H9 (cell line): ENCODE results near the gene MRPL57. TPM values are rescaled to one million over a fixed set of nuclear protein-coding genes. Genes with fewer than 3 reads are reported as not detected.

Experiments used
- DNase-seq: peaks from one replicate; pipeline ENCODE4 v3.0.0-alpha.2; 2017
- H2AFZ ChIP-seq: one replicate; pipeline ENCODE4 v1.6.1; 2013; ENCODE audit warnings: mild to moderate bottlenecking, low read length, control low read depth, moderate library complexity
- H2AK5ac ChIP-seq: 2 replicates; pipeline ENCODE4 v1.6.1; 2013; ENCODE audit warnings: low read length, control low read depth, mixed read lengths; ENCODE audit not compliant: insufficient read length
- H2BK120ac ChIP-seq: one replicate; pipeline ENCODE4 v1.6.1; 2013; ENCODE audit warnings: low read depth, mild to moderate bottlenecking, low read length, control low read depth, inconsistent platforms; ENCODE audit not compliant: poor library complexity, severe bottlenecking
- H2BK12ac ChIP-seq: 2 replicates; pipeline ENCODE4 v1.6.1; 2013; ENCODE audit warnings: low read length, control low read depth, mixed read lengths, low read depth; ENCODE audit not compliant: insufficient read length
- H2BK15ac ChIP-seq: 2 replicates; pipeline ENCODE4 v1.6.1; 2013; ENCODE audit warnings: low read depth, low read length, control low read depth
- H2BK20ac ChIP-seq: one replicate; pipeline ENCODE4 v1.6.1; 2013; ENCODE audit warnings: low read depth, mild to moderate bottlenecking, low read length, control low read depth, inconsistent platforms; ENCODE audit not compliant: poor library complexity, severe bottlenecking
- H2BK5ac ChIP-seq: 2 replicates; pipeline ENCODE4 v1.6.1; 2013; ENCODE audit warnings: low read length, control low read depth, mixed read lengths; ENCODE audit not compliant: insufficient read length
- H3K14ac ChIP-seq: 2 replicates; pipeline ENCODE4 v1.6.1; 2013; ENCODE audit warnings: low read length, control low read depth; ENCODE audit not compliant: insufficient read depth
- H3K18ac ChIP-seq: 2 replicates; pipeline ENCODE4 v1.6.1; 2013; ENCODE audit warnings: low read depth, mild to moderate bottlenecking, mixed read lengths, low read length, control low read depth; ENCODE audit not compliant: insufficient read length
- H3K23ac ChIP-seq: 2 replicates; pipeline ENCODE4 v1.6.1; 2013; ENCODE audit warnings: low read length, control low read depth, mixed read lengths, low read depth; ENCODE audit not compliant: insufficient read length
- H3K23me2 ChIP-seq: 2 replicates; pipeline ENCODE4 v1.6.1; 2013; ENCODE audit warnings: low read depth, mild to moderate bottlenecking, mixed read lengths, low read length, control low read depth; ENCODE audit not compliant: insufficient read length, poor library complexity, severe bottlenecking
- H3K27ac ChIP-seq: 2 replicates; pipeline ENCODE4 v1.5.1; 2013; ENCODE audit warnings: low read length, control low read depth, mixed read lengths, low read depth; ENCODE audit not compliant: insufficient read length
- H3K27me3 ChIP-seq: 2 replicates; pipeline ENCODE4 v1.6.1; 2013; ENCODE audit warnings: low read length, control low read depth, inconsistent platforms; ENCODE audit not compliant: insufficient read depth
- H3K4ac ChIP-seq: 2 replicates; pipeline ENCODE4 v1.6.1; 2013; ENCODE audit warnings: low read depth, mild to moderate bottlenecking, control low read depth, inconsistent platforms, low read length, moderate library complexity
- H3K4me1 ChIP-seq: 2 replicates; pipeline ENCODE4 v1.6.1; 2013; ENCODE audit warnings: low read length, control low read depth, inconsistent platforms; ENCODE audit not compliant: insufficient read depth
- H3K4me2 ChIP-seq: 2 replicates; pipeline ENCODE4 v1.6.1; 2013; ENCODE audit warnings: low read length, control low read depth, mixed read lengths; ENCODE audit not compliant: insufficient read length, insufficient read depth
- H3K56ac ChIP-seq: 2 replicates; pipeline ENCODE4 v1.6.1; 2013; ENCODE audit warnings: low read depth, mild to moderate bottlenecking, mixed read lengths, low read length, control low read depth; ENCODE audit not compliant: insufficient read length
- H3K79me1 ChIP-seq: 2 replicates; pipeline ENCODE4 v1.6.1; 2013; ENCODE audit warnings: low read depth, mild to moderate bottlenecking, moderate library complexity, low read length, control low read depth, inconsistent platforms; ENCODE audit not compliant: insufficient read depth, poor library complexity, severe bottlenecking
- H3K79me2 ChIP-seq: 2 replicates; pipeline ENCODE4 v1.6.1; 2013; ENCODE audit warnings: low read length, control low read depth, inconsistent platforms; ENCODE audit not compliant: insufficient read depth
- H3K9ac ChIP-seq: 2 replicates; pipeline ENCODE4 v1.6.1; 2013; ENCODE audit warnings: low read length, control low read depth, mixed read lengths; ENCODE audit not compliant: insufficient read length; ENCODE audit errors: extremely low read depth
- H3K9me3 ChIP-seq: one replicate; pipeline ENCODE4 v1.6.1; 2013; ENCODE audit warnings: low read depth, low read length, inconsistent platforms; ENCODE audit not compliant: control insufficient read depth
- H3T11ph ChIP-seq: one replicate; pipeline ENCODE4 v1.6.1; 2013; ENCODE audit warnings: mild to moderate bottlenecking, low read length, control low read depth, inconsistent platforms
- H4K20me1 ChIP-seq: one replicate; pipeline ENCODE4 v1.6.1; 2013; ENCODE audit not compliant: control insufficient read depth, insufficient read length, insufficient read depth
- H4K5ac ChIP-seq: 2 replicates; pipeline ENCODE4 v1.6.1; 2013; ENCODE audit warnings: low read depth, mild to moderate bottlenecking, mixed read lengths, low read length, control low read depth; ENCODE audit not compliant: insufficient read length
- H4K8ac ChIP-seq: replicated peaks from 2 replicates; pipeline ENCODE4 v1.6.1; 2013; ENCODE audit warnings: low read length, control low read depth, mixed read lengths, low read depth; ENCODE audit not compliant: insufficient read length
- H4K91ac ChIP-seq: 2 replicates; pipeline ENCODE4 v1.6.1; 2013; ENCODE audit warnings: low read depth, mild to moderate bottlenecking, moderate library complexity, mixed read lengths, low read length, control low read depth; ENCODE audit not compliant: insufficient read length
- H3K27ac Mint-ChIP-seq, 3 experiments: 2 replicates in 2 of 3; 3 replicates in 1 of 3; pipeline ENCODE4 v1.8.0; 2020 to 2021; ENCODE audit warnings: mixed read lengths in 3 of 3, mild to moderate bottlenecking in 1 of 3, moderate library complexity in 1 of 3
- H3K27me3 Mint-ChIP-seq: 2 replicates; pipeline ENCODE4 v1.8.0; 2021; ENCODE audit warnings: low read depth, mild to moderate bottlenecking, moderate library complexity, mixed read lengths
- H3K36me3 Mint-ChIP-seq, 3 experiments: 2 replicates in 2 of 3; 3 replicates in 1 of 3; pipeline ENCODE4 v1.8.0; 2020 to 2021; ENCODE audit warnings: low read depth in 3 of 3, mixed read lengths in 3 of 3; ENCODE audit not compliant: insufficient read depth in 1 of 3
- H3K4me1 Mint-ChIP-seq, 2 experiments: 2 replicates each; pipeline ENCODE4 v1.8.0; 2020; ENCODE audit warnings: mixed read lengths in 2 of 2
- H3K4me3 Mint-ChIP-seq, 2 experiments: 2 replicates in 1 of 2; 3 replicates in 1 of 2; pipeline ENCODE4 v1.8.0; 2020 to 2021; ENCODE audit warnings: mild to moderate bottlenecking in 2 of 2, mixed read lengths in 2 of 2, moderate library complexity in 1 of 2
- H3K9me3 Mint-ChIP-seq, 2 experiments: 2 replicates in 1 of 2; 3 replicates in 1 of 2; pipeline ENCODE4 v1.8.0; 2020; ENCODE audit warnings: mild to moderate bottlenecking in 2 of 2, mixed read lengths in 2 of 2, moderate library complexity in 1 of 2
- CTCF ChIP-seq: fragments of 200-600 bp; sonication (generic); conservative IDR thresholded peaks from 3 replicates; pipeline ENCODE4 v1.8.0; 2021; ENCODE audit warnings: antibody characterized with exemption, mild to moderate bottlenecking
- WGBS: extraction: QIAGEN DNeasy Blood & Tissue Kit; methylation state at CpG from one replicate; pipeline ENCODE4 v1.1.7; 2013; ENCODE audit warnings: missing lambda C conversion rate, low lambda C conversion rate, mixed read lengths; ENCODE audit not compliant: insufficient read length; ENCODE audit errors: extremely low coverage; 5-methylcytosine and 5-hydroxymethylcytosine counted together
- total RNA-seq: library from RNA; stranded (reverse); gene quantifications from 2 replicates; pipeline ENCODE4 v1.2.1, GENCODE V29; 2021

The MRPL57 gene
- total RNA-seq, 1 experiment from 2014 or later = 33.2 TPM

- no peaks in the 10 kb centered on the region for H3K27me3 Mint-ChIP-seq
- H3K36me3 Mint-ChIP-seq = peaks cover 4 to 8% (median 7%) of the 10 kb centered on the region in 3 experiments; a peak in 4 of 7 replicates
- H3K27me3 ChIP-seq = no peaks in the 10 kb centered on the region
- no peak overlapping the region for H2BK120ac ChIP-seq
- H3K79me2 ChIP-seq = no peaks in the 10 kb centered on the region
- no peak overlapping the region for H3K18ac ChIP-seq
- H4K8ac ChIP-seq = no peak overlapping the region
- no peak overlapping the region for H2BK15ac ChIP-seq
- no peak for TF ChIP-seq CTCF
- no peaks in the 10 kb centered on the region for H3K9me3 ChIP-seq
- no peak overlapping the region for H3K23ac ChIP-seq
- no peak overlapping the region for H3K14ac ChIP-seq
- H3K4me3 Mint-ChIP-seq = no peak overlapping the region
- peaks cover 17 to 19% of the 10 kb centered on the region in 2 experiments for H3K4me1 Mint-ChIP-seq
- H3K27ac Mint-ChIP-seq = no peak overlapping the region
- H2BK12ac ChIP-seq = no peak overlapping the region
- H3K23me2 ChIP-seq = no peaks in the 10 kb centered on the region
- peaks cover 11 to 15% of the 10 kb centered on the region in 2 experiments for H3K9me3 Mint-ChIP-seq
- no peak overlapping the region for H2AFZ ChIP-seq
- H3K9ac ChIP-seq = no peak overlapping the region
- no peak overlapping the region for H3K27ac ChIP-seq
- H4K20me1 ChIP-seq = no peaks in the 10 kb centered on the region
- H2BK5ac ChIP-seq = no peak overlapping the region
- no peak overlapping the region for H3K4ac ChIP-seq
- no peak overlapping the region for H3K56ac ChIP-seq
- no peak overlapping the region for H2BK20ac ChIP-seq
- H3K4me2 ChIP-seq = no peak overlapping the region
- no CpG with 5 or more reads among the region's 3 CpGs for WGBS
- no peak overlapping the region for H4K5ac ChIP-seq
- H4K91ac ChIP-seq = no peak overlapping the region
- no peak for DNase-seq
- no peaks in the 10 kb centered on the region; the same call in 1 of the 2 replicates for H3K4me1 ChIP-seq
- H3T11ph ChIP-seq = no peak overlapping the region
- no peak overlapping the region for H2AK5ac ChIP-seq
- no peaks in the 10 kb centered on the region for H3K79me1 ChIP-seq
Measured at GRCh38 chr13:21133077-21133476, 43.4 kb upstream of the MRPL57 start.
